ENCODE results near the gene PCOLCE2.

GRCh38 chr3:142863930-142864920 is 24.7 kb downstream of the PCOLCE2 start:
- TF ChIP-seq, protein P1, sequence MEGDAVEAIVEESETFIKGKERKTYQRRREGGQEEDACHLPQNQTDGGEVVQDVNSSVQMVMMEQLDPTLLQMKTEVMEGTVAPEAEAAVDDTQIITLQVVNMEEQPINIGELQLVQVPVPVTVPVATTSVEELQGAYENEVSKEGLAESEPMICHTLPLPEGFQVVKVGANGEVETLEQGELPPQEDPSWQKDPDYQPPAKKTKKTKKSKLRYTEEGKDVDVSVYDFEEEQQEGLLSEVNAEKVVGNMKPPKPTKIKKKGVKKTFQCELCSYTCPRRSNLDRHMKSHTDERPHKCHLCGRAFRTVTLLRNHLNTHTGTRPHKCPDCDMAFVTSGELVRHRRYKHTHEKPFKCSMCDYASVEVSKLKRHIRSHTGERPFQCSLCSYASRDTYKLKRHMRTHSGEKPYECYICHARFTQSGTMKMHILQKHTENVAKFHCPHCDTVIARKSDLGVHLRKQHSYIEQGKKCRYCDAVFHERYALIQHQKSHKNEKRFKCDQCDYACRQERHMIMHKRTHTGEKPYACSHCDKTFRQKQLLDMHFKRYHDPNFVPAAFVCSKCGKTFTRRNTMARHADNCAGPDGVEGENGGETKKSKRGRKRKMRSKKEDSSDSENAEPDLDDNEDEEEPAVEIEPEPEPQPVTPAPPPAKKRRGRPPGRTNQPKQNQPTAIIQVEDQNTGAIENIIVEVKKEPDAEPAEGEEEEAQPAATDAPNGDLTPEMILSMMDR (conservative IDR thresholded peaks at IDR 0.05): no peak
- no peak for TF ChIP-seq ZFX (IDR thresholded peaks at IDR 0.05)
